Hepatocyte (in vitro differentiated cells): ENCODE measurements around the gene PRKAG1. TPM values are rescaled to one million over a fixed set of nuclear protein-coding genes. Genes with fewer than 3 reads are reported as not detected.
A peak's percentile ranks its signal among the peaks of the same experiment; 100 is the strongest.

Experiments used
- DNase-seq: peaks from one replicate; pipeline ENCODE4 v3.0.0-alpha.2; 2016; ENCODE audit warnings: low spot score
- H2AFZ ChIP-seq: fragments of 200-600 bp; sonication (generic); 2 replicates; pipeline ENCODE4 v1.6.0; 2016; ENCODE audit warnings: antibody characterized with exemption, mild to moderate bottlenecking
- H3K27ac ChIP-seq: fragments of 200-600 bp; sonication (generic); 2 replicates; pipeline ENCODE4 v1.5.1; 2016; ENCODE audit warnings: mild to moderate bottlenecking
- H3K27me3 ChIP-seq: fragments of 200-600 bp; sonication (generic); 2 replicates; pipeline ENCODE4 v1.6.1; 2016
- H3K36me3 ChIP-seq: fragments of 200-600 bp; sonication (generic); replicated peaks from 2 replicates; pipeline ENCODE4 v1.5.1; 2016; ENCODE audit warnings: low read depth; ENCODE audit not compliant: insufficient read depth
- H3K4me1 ChIP-seq: fragments of 200-600 bp; sonication (generic); 2 replicates; pipeline ENCODE4 v1.5.1; 2016; ENCODE audit warnings: mild to moderate bottlenecking, moderate library complexity; ENCODE audit not compliant: insufficient read depth
- H3K4me2 ChIP-seq: fragments of 200-600 bp; sonication (generic); 2 replicates; pipeline ENCODE4 v1.6.0; 2016
- H3K4me3 ChIP-seq: fragments of 200-600 bp; sonication (generic); 2 replicates; pipeline ENCODE4 v1.5.1; 2016; ENCODE audit warnings: mild to moderate bottlenecking
- H3K79me2 ChIP-seq: fragments of 200-600 bp; sonication (generic); 2 replicates; pipeline ENCODE4 v1.6.0; 2017; ENCODE audit warnings: mild to moderate bottlenecking
- H3K9me2 ChIP-seq: fragments of 200-600 bp; sonication (generic); replicated peaks from 2 replicates; pipeline ENCODE4 v1.6.0; 2017; ENCODE audit warnings: mild to moderate bottlenecking; ENCODE audit not compliant: insufficient read depth
- H3K9me3 ChIP-seq: fragments of 200-600 bp; sonication (generic); 2 replicates; pipeline ENCODE4 v1.5.1; 2016; ENCODE audit warnings: low read depth, mild to moderate bottlenecking
- H4K20me1 ChIP-seq: fragments of 200-600 bp; sonication (generic); 2 replicates; pipeline ENCODE4 v1.6.0; 2016; ENCODE audit warnings: mild to moderate bottlenecking; ENCODE audit not compliant: insufficient read depth, poor library complexity, severe bottlenecking
- EZH2 ChIP-seq: fragments of 200-600 bp; sonication (generic); IDR thresholded peaks from 2 replicates; pipeline ENCODE4 v1.6.1; 2016; ENCODE audit warnings: antibody characterized with exemption, mild to moderate bottlenecking, borderline replicate concordance
- EZH2phosphoT487 ChIP-seq: fragments of 200-600 bp; sonication (generic); IDR thresholded peaks from one replicate; pipeline ENCODE4 v1.6.1; 2018; ENCODE audit warnings: antibody characterized with exemption, mild to moderate bottlenecking, low read depth, moderate library complexity; ENCODE audit not compliant: unreplicated experiment, severe bottlenecking
- WGBS: methylation state at CpG from one replicate; pipeline ENCODE4 v1.1.6; 2016; ENCODE audit warnings: low lambda C conversion rate; ENCODE audit errors: missing lambda C conversion rate; 5-methylcytosine and 5-hydroxymethylcytosine counted together
- polyA plus RNA-seq: library from polyadenylated mRNA; unstranded; fragments of >200 nt; fragmentation: Nextera tagmentation; extraction: Ambion mirVana; gene quantifications from 2 replicates; pipeline ENCODE4 v1.2.1, GENCODE V29; 2016
- total RNA-seq: library from RNA; depleted of rRNA; stranded (reverse); fragments of >200 nt; gene quantifications from 2 replicates; pipeline ENCODE4 v1.2.3, GENCODE V29; 2014
- TF ChIP-seq, protein P1 (sequence below): fragments of 200-600 bp; sonication (generic); IDR thresholded peaks from 2 replicates; pipeline ENCODE4 v1.5.1; 2016; ENCODE audit warnings: antibody characterized with exemption, mild to moderate bottlenecking; ENCODE audit not compliant: poor library complexity

Gene PRKAG1
- total and polyA plus RNA-seq, 2 experiments from 2014 or later, result 46.0 to 61.5 TPM

DNA sequence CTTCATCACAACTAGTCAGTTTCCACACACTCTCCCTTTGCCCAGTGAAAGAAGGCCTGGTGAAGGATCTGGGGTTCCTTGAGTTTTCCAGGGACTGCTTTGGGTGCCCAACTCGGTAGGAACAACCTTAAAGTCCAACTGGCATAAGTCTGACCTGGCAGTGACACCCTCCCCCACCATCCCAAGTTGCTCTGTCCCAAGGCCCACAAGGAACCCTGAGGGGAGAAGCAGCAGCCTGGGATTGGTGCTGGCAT is 40.4 kb upstream of the PRKAG1 start:
- peak overlapping the region; percentile 100 for H3K4me3 ChIP-seq
- WGBS, result 0% methylated on average over 1 of the region's 1 CpG
- peaks cover 34% of the 10 kb centered on the region for H3K4me1 ChIP-seq
- peaks cover 57% of the 10 kb centered on the region for H4K20me1 ChIP-seq
- H2AFZ ChIP-seq, result no peak overlapping the region
- no peak for TF ChIP-seq EZH2phosphoT487
- TF ChIP-seq EZH2, result no peak
- TF ChIP-seq, protein P1, sequence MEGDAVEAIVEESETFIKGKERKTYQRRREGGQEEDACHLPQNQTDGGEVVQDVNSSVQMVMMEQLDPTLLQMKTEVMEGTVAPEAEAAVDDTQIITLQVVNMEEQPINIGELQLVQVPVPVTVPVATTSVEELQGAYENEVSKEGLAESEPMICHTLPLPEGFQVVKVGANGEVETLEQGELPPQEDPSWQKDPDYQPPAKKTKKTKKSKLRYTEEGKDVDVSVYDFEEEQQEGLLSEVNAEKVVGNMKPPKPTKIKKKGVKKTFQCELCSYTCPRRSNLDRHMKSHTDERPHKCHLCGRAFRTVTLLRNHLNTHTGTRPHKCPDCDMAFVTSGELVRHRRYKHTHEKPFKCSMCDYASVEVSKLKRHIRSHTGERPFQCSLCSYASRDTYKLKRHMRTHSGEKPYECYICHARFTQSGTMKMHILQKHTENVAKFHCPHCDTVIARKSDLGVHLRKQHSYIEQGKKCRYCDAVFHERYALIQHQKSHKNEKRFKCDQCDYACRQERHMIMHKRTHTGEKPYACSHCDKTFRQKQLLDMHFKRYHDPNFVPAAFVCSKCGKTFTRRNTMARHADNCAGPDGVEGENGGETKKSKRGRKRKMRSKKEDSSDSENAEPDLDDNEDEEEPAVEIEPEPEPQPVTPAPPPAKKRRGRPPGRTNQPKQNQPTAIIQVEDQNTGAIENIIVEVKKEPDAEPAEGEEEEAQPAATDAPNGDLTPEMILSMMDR, result no peak
- peak overlapping the region; percentile 99 for H3K27ac ChIP-seq
- no peaks in the 10 kb centered on the region for H3K9me3 ChIP-seq
- no peaks in the 10 kb centered on the region for H3K9me2 ChIP-seq
- H3K79me2 ChIP-seq, result peaks cover 69% of the 10 kb centered on the region
- no peaks in the 10 kb centered on the region for H3K27me3 ChIP-seq
- peak overlapping the region; percentile 99 for H3K4me2 ChIP-seq
- no peaks in the 10 kb centered on the region for H3K36me3 ChIP-seq
- no peak for DNase-seq

- no peak overlapping the region for H2AFZ ChIP-seq
- peak overlapping the region; percentile 99 for H3K4me2 ChIP-seq
- no peak for DNase-seq
- H3K27me3 ChIP-seq, result no peaks in the 10 kb centered on the region
- no peaks in the 10 kb centered on the region for H3K9me2 ChIP-seq
- H3K4me3 ChIP-seq, result peak overlapping the region; percentile 100
- WGBS, result 9% methylated on average over 5 of the region's 5 CpGs
- H3K4me1 ChIP-seq, result peaks cover 34% of the 10 kb centered on the region
- no peak overlapping the region for H3K27ac ChIP-seq
- no peaks in the 10 kb centered on the region for H3K9me3 ChIP-seq
- TF ChIP-seq EZH2 (no peak), EZH2phosphoT487 (no peak)
- TF ChIP-seq, protein P1, result no peak
- no peaks in the 10 kb centered on the region for H3K36me3 ChIP-seq
- H3K79me2 ChIP-seq, result peaks cover 73% of the 10 kb centered on the region
- peaks cover 60% of the 10 kb centered on the region for H4K20me1 ChIP-seq
Observed at GRCh38 chr12:49058366-49059044, 39.9 kb upstream of the PRKAG1 start.

GRCh38 chr12:49057888-49058287 is 39.3 kb upstream of the PRKAG1 start:
- Histone ChIP-seq H3K4me3 (peak overlapping the region; percentile 100), H3K27ac (no peak overlapping the region), H3K4me1 (peaks cover 34% of the 10 kb centered on the region), H3K27me3 (no peaks in the 10 kb centered on the region), H3K36me3 (no peaks in the 10 kb centered on the region), H3K9me3 (no peaks in the 10 kb centered on the region), H3K4me2 (peak overlapping the region; percentile 99), H3K9me2 (no peaks in the 10 kb centered on the region), H3K79me2 (peaks cover 76% of the 10 kb centered on the region), H2AFZ (no peak overlapping the region), H4K20me1 (peaks cover 63% of the 10 kb centered on the region)
- 10% methylated on average over 4 of the region's 4 CpGs for WGBS
- DNase-seq, result no peak
- TF ChIP-seq EZH2phosphoT487 (no peak), EZH2 (no peak)
- TF ChIP-seq, protein P1, result no peak
